ENCODE data around the gene LEFTY1. TPM values are rescaled to one million over a fixed set of nuclear protein-coding genes. Genes with fewer than 3 reads are reported as not detected.

Gene LEFTY1
- total and polyA plus RNA-seq, 2 donors (not counting 3 experiments of a cell fraction or from before 2014, with no cell fraction given): not detected

- TF ChIP-seq, protein P1, sequence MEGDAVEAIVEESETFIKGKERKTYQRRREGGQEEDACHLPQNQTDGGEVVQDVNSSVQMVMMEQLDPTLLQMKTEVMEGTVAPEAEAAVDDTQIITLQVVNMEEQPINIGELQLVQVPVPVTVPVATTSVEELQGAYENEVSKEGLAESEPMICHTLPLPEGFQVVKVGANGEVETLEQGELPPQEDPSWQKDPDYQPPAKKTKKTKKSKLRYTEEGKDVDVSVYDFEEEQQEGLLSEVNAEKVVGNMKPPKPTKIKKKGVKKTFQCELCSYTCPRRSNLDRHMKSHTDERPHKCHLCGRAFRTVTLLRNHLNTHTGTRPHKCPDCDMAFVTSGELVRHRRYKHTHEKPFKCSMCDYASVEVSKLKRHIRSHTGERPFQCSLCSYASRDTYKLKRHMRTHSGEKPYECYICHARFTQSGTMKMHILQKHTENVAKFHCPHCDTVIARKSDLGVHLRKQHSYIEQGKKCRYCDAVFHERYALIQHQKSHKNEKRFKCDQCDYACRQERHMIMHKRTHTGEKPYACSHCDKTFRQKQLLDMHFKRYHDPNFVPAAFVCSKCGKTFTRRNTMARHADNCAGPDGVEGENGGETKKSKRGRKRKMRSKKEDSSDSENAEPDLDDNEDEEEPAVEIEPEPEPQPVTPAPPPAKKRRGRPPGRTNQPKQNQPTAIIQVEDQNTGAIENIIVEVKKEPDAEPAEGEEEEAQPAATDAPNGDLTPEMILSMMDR (IDR thresholded peaks at IDR 0.05; ENCODE audit: extremely low read depth in 1 of 2, insufficient read depth in 1 of 2, low read depth in 1 of 2, low read length in 2 of 2): no peak
- no peak for TF ChIP-seq MYC (IDR thresholded peaks at IDR 0.05; ENCODE audit: low read depth, low read length)
- TF ChIP-seq, protein P2, sequence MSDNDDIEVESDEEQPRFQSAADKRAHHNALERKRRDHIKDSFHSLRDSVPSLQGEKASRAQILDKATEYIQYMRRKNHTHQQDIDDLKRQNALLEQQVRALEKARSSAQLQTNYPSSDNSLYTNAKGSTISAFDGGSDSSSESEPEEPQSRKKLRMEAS (IDR thresholded peaks at IDR 0.05; ENCODE audit: insufficient read depth, insufficient read length): no peak
- no peak for TF ChIP-seq POLR2AphosphoS5 (IDR thresholded peaks at IDR 0.05; ENCODE audit: insufficient read depth, low read depth, low read length)
- TF ChIP-seq FOS (IDR thresholded peaks at IDR 0.05; ENCODE audit: borderline replicate concordance, insufficient read depth, low read length): no peak
- TF ChIP-seq JUN (IDR thresholded peaks at IDR 0.05; ENCODE audit: borderline replicate concordance, insufficient read depth, insufficient read length, low read depth): no peak
- TF ChIP-seq POLR2A (IDR thresholded peaks at IDR 0.05; ENCODE audit: low read depth, low read length): no peak
- no peak for TF ChIP-seq EZH2 (IDR thresholded peaks at IDR 0.05; ENCODE audit: borderline replicate concordance, low read depth, low read length, severe bottlenecking)
- TF ChIP-seq GATA2 (IDR thresholded peaks at IDR 0.05; ENCODE audit: insufficient read depth, insufficient read length, low read depth, low read length): no peak
- H3K79me2 ChIP-seq (ENCODE audit: control insufficient read depth, insufficient read depth, low read length): peaks cover 10% of the 10 kb centered on the region
- H3K36me3 ChIP-seq (ENCODE audit: control insufficient read depth in 2 of 2, extremely low read depth in 1 of 2, insufficient read depth in 2 of 2, low read length in 2 of 2): peaks cover 2 to 18% of the 10 kb centered on the region in 2 experiments
- H3K4me2 ChIP-seq (ENCODE audit: insufficient read depth, low read length): no peak overlapping the region
- H3K9ac ChIP-seq (replicated peaks; ENCODE audit: extremely low read depth, insufficient read depth, low read length): no peak overlapping the region
- no peaks in the 10 kb centered on the region for H3K27me3 ChIP-seq (ENCODE audit: control insufficient read depth in 2 of 2, insufficient read depth in 2 of 2, low read length in 2 of 2)
- dilution Hi-C loops (cut with MboI; ENCODE audit: extremely low pct_ligation_motif_present, low sequenced_read_pairs) (no loop called here), intact Hi-C loops (cut with micrococcal nuclease) (no loop called here)
- no peak overlapping the region for H3K4me3 ChIP-seq (replicated peaks in 1 of 3; ENCODE audit: insufficient read depth in 1 of 3, low read depth in 1 of 3, low read length in 3 of 3)
- no peak overlapping the region for H3K27ac ChIP-seq (ENCODE audit: insufficient read depth, low read depth, low read length)
- H3K9me3 ChIP-seq (replicated peaks; ENCODE audit: control insufficient read depth, insufficient read depth, low read length): no peaks in the 10 kb centered on the region
- CTCF ChIA-PET: interaction anchor here (1.2 kb wide), 1 partner anchor 35 kb away, joined by 4 read pairs; the partner anchor contains the start of gene TMEM63A
- BruUV-seq (replicated peaks): no TSS peak
- FAIRE-seq (peak; percentile 57), DNase-seq (ENCODE audit: low read depth, low spot score) (no peak)
- H4K20me1 ChIP-seq (replicated peaks; ENCODE audit: control insufficient read depth, extremely low read depth, insufficient read depth, low read length): no peaks in the 10 kb centered on the region
- H3K4me1 ChIP-seq (ENCODE audit: control insufficient read depth, extremely low read depth, insufficient read depth, low read length): peaks cover 11% of the 10 kb centered on the region
- POLR2A ChIA-PET: no interaction called here
- H3K9me1 ChIP-seq (replicated peaks; ENCODE audit: control insufficient read depth, extremely low read depth, insufficient read depth, low read length): no peaks in the 10 kb centered on the region
- H2AFZ ChIP-seq (ENCODE audit: low read depth, low read length): no peak overlapping the region
Observed at GRCh38 chr1:225917536-225917935, 28.6 kb upstream of the LEFTY1 start.
